DMS79 (cell line): ENCODE data around the gene NKAP.
"Not testable (repeated sequence)": the region's sequence is repeated elsewhere in the genome, so short reads cannot be mapped to it uniquely, and the experiment has no call there.

ENCODE experiments used
- DNase-seq: peaks from one replicate; lab custom pipeline; 2025; lab: John Stamatoyannopoulos, UW

NKAP gene

GRCh38 chrX:119943185-119943988 is at the start of gene NKAP:
Gene NKAP (minus strand): TSS chrX:119943751. CDS start chrX:119943605, 146 bp downstream.
- peak; percentile 67 for DNase-seq

GRCh38 chrX:119991005-119991787 is 47.6 kb upstream of the NKAP start:
- no peak for DNase-seq

- no peak for DNase-seq
Observed at GRCh38 chrX:119990556-119991004, 47.0 kb upstream of the NKAP start.

GRCh38 chrX:119989905-119990555 is 46.5 kb upstream of the NKAP start:
- DNase-seq: no peak

GRCh38 chrX:119986203-119986602 is 42.7 kb upstream of the NKAP start:
- no peak for DNase-seq

GRCh38 chrX:119984652-119985051 is 41.1 kb upstream of the NKAP start:
- peak; percentile 25 for DNase-seq

GRCh38 chrX:119983494-119983893 is 39.9 kb upstream of the NKAP start:
- no peak for DNase-seq

GRCh38 chrX:119982145-119982544 is 38.6 kb upstream of the NKAP start:
- DNase-seq: no peak

- no peak for DNase-seq
Observed at GRCh38 chrX:119981286-119982070, 37.9 kb upstream of the NKAP start.

- not testable (repeated sequence) for DNase-seq
Observed at GRCh38 chrX:119977172-119977571, 33.6 kb upstream of the NKAP start.

GRCh38 chrX:119971184-119971583 is 27.6 kb upstream of the NKAP start:
- DNase-seq: peak; percentile 54

- no peak for DNase-seq
Observed at GRCh38 chrX:119970574-119970973, 27.0 kb upstream of the NKAP start.

GRCh38 chrX:119966837-119967236 is 23.3 kb upstream of the NKAP start:
- not testable (repeated sequence) for DNase-seq

- DNase-seq: no peak
Observed at GRCh38 chrX:119960625-119961024, 17.1 kb upstream of the NKAP start.

- DNase-seq: not testable (repeated sequence)
Observed at GRCh38 chrX:119955807-119956570, 12.4 kb upstream of the NKAP start.

- DNase-seq: no peak
Observed at GRCh38 chrX:119954374-119954773, 10.8 kb upstream of the NKAP start.

- DNase-seq: no peak
Observed at GRCh38 chrX:119948381-119948780, 4.8 kb upstream of the NKAP start.

- DNase-seq: no peak
Observed at GRCh38 chrX:119945481-119945880, 1.9 kb upstream of the NKAP start.

- DNase-seq: no peak
Observed at GRCh38 chrX:119942831-119943184, 743 bp downstream of the NKAP start.

- DNase-seq: no peak
Observed at GRCh38 chrX:119942173-119942819, 1.3 kb downstream of the NKAP start.

- DNase-seq: no peak
Observed at GRCh38 chrX:119941336-119941735, 2.2 kb downstream of the NKAP start.
